Lung (tissue), 12 donors: ENCODE measurements around the gene LITAF. TPM values are rescaled to one million over a fixed set of nuclear protein-coding genes. Genes with fewer than 3 reads are reported as not detected.

Experiments
- ATAC-seq: fragments of 200-7000 bp; cut with Tn5 transposase; one replicate; pipeline ENCODE4 v1.9.1; 2020; ENCODE audit warnings: moderate number of reproducible peaks; ENCODE audit not compliant: insufficient read depth, low FRiP score
- DNase-seq, 3 donors: peaks; one replicate each; pipeline ENCODE4 v3.0.0-alpha.2; 2013 to 2017
- H3K27ac ChIP-seq, 2 donors: one replicate each; pipeline ENCODE4 v1.5.1; 2013; ENCODE audit warnings: mild to moderate bottlenecking in 2 of 2, moderate library complexity in 2 of 2, control low read depth in 1 of 2, inconsistent platforms in 1 of 2, low read depth in 1 of 2, low read length in 1 of 2
- H3K27me3 ChIP-seq, 3 donors: one replicate each; pipeline ENCODE4 v1.5.1; 2013; ENCODE audit warnings: low read length in 2 of 3; ENCODE audit not compliant: control insufficient read depth in 3 of 3, insufficient read depth in 3 of 3
- H3K36me3 ChIP-seq, 4 donors: one replicate each; pipeline ENCODE4 v1.5.1; 2013; ENCODE audit warnings: low read length in 4 of 4, mild to moderate bottlenecking in 1 of 4, moderate library complexity in 1 of 4; ENCODE audit not compliant: control insufficient read depth in 4 of 4, insufficient read depth in 4 of 4
- H3K4me1 ChIP-seq, 5 donors: one replicate each; pipeline ENCODE4 v1.5.1; 2013; ENCODE audit warnings: low read length in 5 of 5, mild to moderate bottlenecking in 2 of 5, moderate library complexity in 1 of 5; ENCODE audit not compliant: control insufficient read depth in 5 of 5, insufficient read depth in 5 of 5
- H3K4me3 ChIP-seq: one replicate; pipeline ENCODE4 v1.5.1; 2013; ENCODE audit warnings: mild to moderate bottlenecking, control low read depth, moderate library complexity
- H3K9ac ChIP-seq, 2 donors: one replicate each; pipeline ENCODE4 v1.5.1; 2013; ENCODE audit warnings: low read length in 2 of 2, control low read depth in 1 of 2; ENCODE audit not compliant: insufficient read depth in 1 of 2
- H3K9me3 ChIP-seq, 4 donors: one replicate each; pipeline ENCODE4 v1.5.1; 2013; ENCODE audit warnings: low read length in 3 of 4, mild to moderate bottlenecking in 1 of 4, moderate library complexity in 1 of 4; ENCODE audit not compliant: control insufficient read depth in 4 of 4, insufficient read depth in 3 of 4
- CTCF ChIP-seq: IDR thresholded peaks from 2 replicates; pipeline ENCODE4 v1.5.1; 2012; ENCODE audit warnings: mild to moderate bottlenecking; ENCODE audit errors: control extremely low read depth, extremely low read depth
- WGBS, 2 donors: extraction: QIAGEN DNeasy Blood & Tissue Kit; methylation state at CpG; one replicate each; pipeline ENCODE4 v1.1.7; 2013; 5-methylcytosine and 5-hydroxymethylcytosine counted together
- polyA plus RNA-seq, 2 donors: library from polyadenylated mRNA; stranded (reverse); fragments of 200-250 nt; gene quantifications; one replicate each; pipeline ENCODE4 v1.2.1, GENCODE V29; 2013
- total RNA-seq, 2 donors: library from RNA; depleted of rRNA in 1 of 2; stranded (reverse); fragments of >200 nt in 1 of 2; gene quantifications; one replicate each; pipeline ENCODE4 v1.2.1, GENCODE V29; 2014 to 2021
- donor health status: control.
- donor health status: control.
- donor health status: Bipolar disorder and iron deficiency.
- donor health status: healthy.
- donor health status: DM: yes; HTN: yes; CAD: no.

LITAF gene
- total and polyA plus RNA-seq, 4 donors = 66.4 to 406 (median 146) TPM

GRCh38 chr16:11601911-11602310, 15.2 kb upstream of the LITAF start:
- H3K27me3 ChIP-seq = peaks cover 0 to 2% (median 0%) of the 10 kb centered on the region in 3 donors
- TF ChIP-seq CTCF = no peak
- no peaks in the 10 kb centered on the region for H3K36me3 ChIP-seq
- no peaks in the 10 kb centered on the region for H3K9me3 ChIP-seq
- H3K27ac ChIP-seq = no peak overlapping the region
- no peak overlapping the region for H3K9ac ChIP-seq
- ATAC-seq (no peak), DNase-seq (no peak)
- H3K4me3 ChIP-seq = no peak overlapping the region
- H3K4me1 ChIP-seq = peaks cover 0 to 43% (median 18%) of the 10 kb centered on the region in 5 donors
- WGBS, 2 donors = 92% methylated on average over 8 of the region's 8 CpGs

GRCh38 chr16:11601425-11601824, 14.7 kb upstream of the LITAF start:
- WGBS, 2 donors = 90 to 95% methylated on average over 8 of the region's 8 CpGs
- Histone ChIP-seq H3K27me3 (peaks cover 0 to 2% (median 0%) of the 10 kb centered on the region in 3 donors), H3K4me3 (no peak overlapping the region), H3K27ac (no peak overlapping the region), H3K9ac (no peak overlapping the region), H3K36me3 (no peaks in the 10 kb centered on the region), H3K9me3 (no peaks in the 10 kb centered on the region), H3K4me1 (peaks cover 0 to 46% (median 21%) of the 10 kb centered on the region in 5 donors)
- ATAC-seq (no peak), DNase-seq (no peak)
- no peak for TF ChIP-seq CTCF

GRCh38 chr16:11599579-11599978, 12.9 kb upstream of the LITAF start:
- Histone ChIP-seq H3K4me1 (peaks cover 0 to 51% (median 12%) of the 10 kb centered on the region in 5 donors), H3K9me3 (no peaks in the 10 kb centered on the region), H3K4me3 (no peak overlapping the region), H3K9ac (no peak overlapping the region), H3K27ac (no peak overlapping the region), H3K27me3 (peaks cover 0 to 2% (median 0%) of the 10 kb centered on the region in 3 donors), H3K36me3 (no peaks in the 10 kb centered on the region)
- ATAC-seq (no peak), DNase-seq (no peak)
- 91 to 95% methylated on average over 4 of the region's 4 CpGs for WGBS, 2 donors
- no peak for TF ChIP-seq CTCF
